Fibroblast of lung (primary cell): ENCODE data around the gene TMEM121B. TPM values are rescaled to one million over a fixed set of nuclear protein-coding genes. Genes with fewer than 3 reads are reported as not detected.

Source experiments
- DNase-seq, 2 donors: peaks; one replicate each; pipeline versions ENCODE4 v3.0.0 to v3.0.0-alpha.2; 2010; ENCODE audit warnings: low read depth in 2 of 2
- H2AFZ ChIP-seq: 2 replicates; pipeline ENCODE4 v1.5.1; 2012; ENCODE audit warnings: low read length, control low read depth, inconsistent platforms
- H3K27ac ChIP-seq: 2 replicates; pipeline ENCODE4 v1.5.1; 2011; ENCODE audit warnings: low read length, control low read depth; ENCODE audit not compliant: insufficient read depth
- H3K27me3 ChIP-seq: 2 replicates; pipeline ENCODE4 v1.5.1; 2011; ENCODE audit warnings: mild to moderate bottlenecking, low read length; ENCODE audit not compliant: control insufficient read depth, insufficient read depth
- H3K36me3 ChIP-seq: 2 replicates; pipeline ENCODE4 v1.5.1; 2011; ENCODE audit warnings: low read length; ENCODE audit not compliant: control insufficient read depth, insufficient read depth
- H3K4me1 ChIP-seq: 2 replicates; pipeline ENCODE4 v1.5.1; 2011; ENCODE audit warnings: low read length; ENCODE audit not compliant: control insufficient read depth, insufficient read depth; ENCODE audit errors: extremely low read depth
- H3K4me2 ChIP-seq: 2 replicates; pipeline ENCODE4 v1.5.1; 2011; ENCODE audit warnings: low read length, control low read depth; ENCODE audit not compliant: insufficient read depth; ENCODE audit errors: extremely low read depth
- H3K4me3 ChIP-seq, 4 experiments: fragments of 200-600 bp in 1 of 4; sonication (generic) in 1 of 4; replicated peaks in 1 of 4; 2 replicates each; pipeline ENCODE4 v1.5.1; 2011 to 2016; ENCODE audit warnings: low read length in 4 of 4, low read depth in 3 of 4, mild to moderate bottlenecking in 3 of 4, control low read depth in 2 of 4, inconsistent platforms in 1 of 4, mixed read lengths in 1 of 4; ENCODE audit not compliant: insufficient read depth in 1 of 4; ENCODE audit errors: control extremely low read depth in 1 of 4
- H3K79me2 ChIP-seq: 2 replicates; pipeline ENCODE4 v1.5.1; 2012; ENCODE audit warnings: mild to moderate bottlenecking, low read length, inconsistent platforms; ENCODE audit not compliant: control insufficient read depth, insufficient read depth
- H3K9ac ChIP-seq: 2 replicates; pipeline ENCODE4 v1.5.1; 2011; ENCODE audit warnings: mild to moderate bottlenecking, low read length, control low read depth; ENCODE audit not compliant: insufficient read depth
- H3K9me3 ChIP-seq: 2 replicates; pipeline ENCODE4 v1.5.1; 2012; ENCODE audit warnings: low read depth, low read length; ENCODE audit not compliant: control insufficient read depth, insufficient read depth
- H4K20me1 ChIP-seq: 2 replicates; pipeline ENCODE4 v1.5.1; 2011; ENCODE audit warnings: low read length; ENCODE audit not compliant: control insufficient read depth, insufficient read depth; ENCODE audit errors: extremely low read depth
- CTCF ChIP-seq, 2 donors: IDR thresholded peaks in 1 of 2; conservative IDR thresholded peaks in 1 of 2; 1 replicate in 1 of 2; 2 replicates in 1 of 2; pipeline ENCODE4 v1.5.1; 2011 to 2012; ENCODE audit warnings: low read length in 2 of 2, control low read depth in 1 of 2, inconsistent platforms in 1 of 2, low read depth in 1 of 2, mild to moderate bottlenecking in 1 of 2
- EZH2 ChIP-seq: IDR thresholded peaks from 2 replicates; pipeline ENCODE4 v1.5.1; 2012; ENCODE audit warnings: low read length, control low read depth, mild to moderate bottlenecking; ENCODE audit errors: missing control alignments
- polyA plus RNA-seq, 2 donors: library from polyadenylated mRNA; depleted of rRNA in 1 of 2; stranded (reverse) in 1 of 2; unstranded in 1 of 2; fragments of >200 nt; gene quantifications; 2 replicates each; pipeline ENCODE4 v1.2.1, GENCODE V29; 2011 to 2012; ENCODE audit warnings: missing spikeins in 1 of 2
- total RNA-seq: library from RNA; depleted of rRNA; stranded (reverse); fragments of >200 nt; gene quantifications from 2 replicates; pipeline ENCODE4 v1.2.1, GENCODE V29; 2014

TMEM121B gene
- total and polyA plus RNA-seq, 2 donors (not counting 1 experiment from before 2014, with no cell fraction given), result under 0.01 to 0.05 TPM

- Histone ChIP-seq H3K36me3 (peaks cover 14% of the 10 kb centered on the region), H3K27me3 (no peaks in the 10 kb centered on the region), H3K9me3 (no peaks in the 10 kb centered on the region), H3K4me2 (no peak overlapping the region), H3K9ac (no peak overlapping the region), H3K79me2 (no peaks in the 10 kb centered on the region), H3K4me1 (no peaks in the 10 kb centered on the region), H4K20me1 (no peaks in the 10 kb centered on the region), H3K4me3 (no peak overlapping the region), H2AFZ (no peak overlapping the region), H3K27ac (no peak overlapping the region)
- TF ChIP-seq CTCF (conservative IDR thresholded peaks at IDR 0.05 in 1 of 2, IDR thresholded peaks at IDR 0.05 in 1 of 2; ENCODE audit: low read depth in 1 of 2, low read length in 2 of 2) (no peak), EZH2 (no peak)
- DNase-seq, result no peak
Observed at GRCh38 chr22:17106785-17107546, 14.2 kb downstream of the TMEM121B start.

- H4K20me1 ChIP-seq, result no peaks in the 10 kb centered on the region
- H2AFZ ChIP-seq, result no peak overlapping the region
- no peak overlapping the region for H3K4me3 ChIP-seq
- peaks cover 17% of the 10 kb centered on the region for H3K36me3 ChIP-seq
- no peak for DNase-seq
- no peak overlapping the region for H3K27ac ChIP-seq
- H3K9ac ChIP-seq, result no peak overlapping the region
- no peak for TF ChIP-seq CTCF (conservative IDR thresholded peaks at IDR 0.05 in 1 of 2, IDR thresholded peaks at IDR 0.05 in 1 of 2; ENCODE audit: low read depth in 1 of 2, low read length in 2 of 2)
- TF ChIP-seq EZH2, result no peak
- H3K79me2 ChIP-seq, result no peaks in the 10 kb centered on the region
- H3K4me1 ChIP-seq, result no peaks in the 10 kb centered on the region
- no peaks in the 10 kb centered on the region for H3K27me3 ChIP-seq
- no peak overlapping the region for H3K4me2 ChIP-seq
- no peaks in the 10 kb centered on the region for H3K9me3 ChIP-seq
Observed at GRCh38 chr22:17106161-17106784, 14.9 kb downstream of the TMEM121B start.

- H3K4me3 ChIP-seq, result no peak overlapping the region
- H2AFZ ChIP-seq, result no peak overlapping the region
- no peaks in the 10 kb centered on the region for H4K20me1 ChIP-seq
- H3K4me2 ChIP-seq, result no peak overlapping the region
- TF ChIP-seq EZH2 (no peak), CTCF (conservative IDR thresholded peaks at IDR 0.05 in 1 of 2, IDR thresholded peaks at IDR 0.05 in 1 of 2; ENCODE audit: low read depth in 1 of 2, low read length in 2 of 2) (no peak)
- no peaks in the 10 kb centered on the region for H3K4me1 ChIP-seq
- H3K9me3 ChIP-seq, result no peaks in the 10 kb centered on the region
- DNase-seq, result no peak
- H3K27me3 ChIP-seq, result no peaks in the 10 kb centered on the region
- peaks cover 18% of the 10 kb centered on the region for H3K36me3 ChIP-seq
- H3K9ac ChIP-seq, result no peak overlapping the region
- H3K27ac ChIP-seq, result no peak overlapping the region
- H3K79me2 ChIP-seq, result no peaks in the 10 kb centered on the region
Observed at GRCh38 chr22:17105143-17106129, 15.7 kb downstream of the TMEM121B start.
